ENCODE results near the gene MTUS2.

MTUS2 gene

DNA sequence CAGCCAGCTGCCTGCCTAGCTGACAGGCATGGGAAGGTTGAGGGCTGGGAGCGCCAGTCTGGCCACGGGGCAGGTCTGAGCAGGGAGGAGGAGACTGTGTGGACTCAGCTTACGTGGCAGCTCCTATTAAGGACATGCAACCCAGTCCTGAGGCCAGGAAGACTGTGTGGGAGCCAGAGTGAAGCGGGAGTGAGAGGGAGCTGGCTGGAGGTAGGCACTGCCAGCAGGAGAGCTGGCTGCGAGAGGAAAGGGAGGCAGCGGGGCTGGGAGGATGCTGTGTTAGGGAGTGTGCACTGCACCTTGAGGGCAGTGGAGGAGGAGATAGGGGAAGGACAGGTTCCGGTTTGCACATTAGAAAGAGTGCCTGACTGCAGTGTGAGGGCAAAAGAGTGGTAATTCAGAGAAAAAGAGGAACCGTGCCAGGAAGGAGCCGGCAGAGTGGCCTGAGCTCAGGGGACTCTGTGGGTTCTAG, 676.1 kb downstream of the MTUS2 start:
- Histone ChIP-seq H3K27me3 (peaks cover 0 to 4% of the 10 kb centered on the region in 2 donors), H3K4me1 (peaks cover 0 to 13% (median 7%) of the 10 kb centered on the region in 4 donors), H3K27ac (no peak overlapping the region), H3K36me3 (no peaks in the 10 kb centered on the region), H3K9me3 (no peaks in the 10 kb centered on the region), H3K4me3 (no peak overlapping the region)
- TF ChIP-seq, protein P1, sequence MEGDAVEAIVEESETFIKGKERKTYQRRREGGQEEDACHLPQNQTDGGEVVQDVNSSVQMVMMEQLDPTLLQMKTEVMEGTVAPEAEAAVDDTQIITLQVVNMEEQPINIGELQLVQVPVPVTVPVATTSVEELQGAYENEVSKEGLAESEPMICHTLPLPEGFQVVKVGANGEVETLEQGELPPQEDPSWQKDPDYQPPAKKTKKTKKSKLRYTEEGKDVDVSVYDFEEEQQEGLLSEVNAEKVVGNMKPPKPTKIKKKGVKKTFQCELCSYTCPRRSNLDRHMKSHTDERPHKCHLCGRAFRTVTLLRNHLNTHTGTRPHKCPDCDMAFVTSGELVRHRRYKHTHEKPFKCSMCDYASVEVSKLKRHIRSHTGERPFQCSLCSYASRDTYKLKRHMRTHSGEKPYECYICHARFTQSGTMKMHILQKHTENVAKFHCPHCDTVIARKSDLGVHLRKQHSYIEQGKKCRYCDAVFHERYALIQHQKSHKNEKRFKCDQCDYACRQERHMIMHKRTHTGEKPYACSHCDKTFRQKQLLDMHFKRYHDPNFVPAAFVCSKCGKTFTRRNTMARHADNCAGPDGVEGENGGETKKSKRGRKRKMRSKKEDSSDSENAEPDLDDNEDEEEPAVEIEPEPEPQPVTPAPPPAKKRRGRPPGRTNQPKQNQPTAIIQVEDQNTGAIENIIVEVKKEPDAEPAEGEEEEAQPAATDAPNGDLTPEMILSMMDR (IDR thresholded peaks at IDR 0.05), result no peak
- DNase-seq, result no peak
- intact Hi-C loops (cut with DNase I; ENCODE audit: low total_unique reads), result no loop called here

DNA sequence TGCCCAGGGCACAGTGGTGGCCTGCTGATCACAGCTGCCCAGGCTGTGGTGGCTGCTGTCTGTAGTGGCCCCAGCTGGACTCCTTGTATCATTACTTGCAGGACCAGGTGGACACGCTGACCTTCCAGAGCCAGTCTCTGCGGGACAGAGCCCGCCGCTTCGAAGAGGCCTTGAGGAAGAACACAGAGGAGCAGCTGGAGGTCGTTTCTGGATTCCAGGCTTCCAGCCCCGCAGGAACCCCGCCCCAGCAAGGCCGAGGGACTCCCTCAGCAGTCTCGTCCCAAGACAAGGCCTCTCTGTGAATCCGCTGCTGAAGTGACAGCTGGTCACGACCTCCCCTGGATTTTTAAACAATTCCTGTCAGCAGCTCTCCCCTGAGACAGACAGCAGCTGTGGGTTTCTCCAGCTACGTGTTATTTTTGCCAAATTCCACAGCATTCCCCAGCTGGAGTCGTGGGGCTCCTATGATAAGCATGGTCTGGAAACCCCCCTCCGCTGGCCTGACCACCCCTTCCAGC, 677.1 kb downstream of the MTUS2 start:
- H3K9me3 ChIP-seq, result no peaks in the 10 kb centered on the region
- TF ChIP-seq, protein P1 (IDR thresholded peaks at IDR 0.05), result no peak
- H3K4me1 ChIP-seq, result peaks cover 0 to 13% (median 7%) of the 10 kb centered on the region in 4 donors
- no peak overlapping the region for H3K27ac ChIP-seq
- DNase-seq, result no peak
- H3K36me3 ChIP-seq, result no peaks in the 10 kb centered on the region
- intact Hi-C loops (cut with DNase I; ENCODE audit: low total_unique reads), result no loop called here
- peaks cover 0 to 4% of the 10 kb centered on the region in 2 donors for H3K27me3 ChIP-seq
- no peak overlapping the region for H3K4me3 ChIP-seq

DNA sequence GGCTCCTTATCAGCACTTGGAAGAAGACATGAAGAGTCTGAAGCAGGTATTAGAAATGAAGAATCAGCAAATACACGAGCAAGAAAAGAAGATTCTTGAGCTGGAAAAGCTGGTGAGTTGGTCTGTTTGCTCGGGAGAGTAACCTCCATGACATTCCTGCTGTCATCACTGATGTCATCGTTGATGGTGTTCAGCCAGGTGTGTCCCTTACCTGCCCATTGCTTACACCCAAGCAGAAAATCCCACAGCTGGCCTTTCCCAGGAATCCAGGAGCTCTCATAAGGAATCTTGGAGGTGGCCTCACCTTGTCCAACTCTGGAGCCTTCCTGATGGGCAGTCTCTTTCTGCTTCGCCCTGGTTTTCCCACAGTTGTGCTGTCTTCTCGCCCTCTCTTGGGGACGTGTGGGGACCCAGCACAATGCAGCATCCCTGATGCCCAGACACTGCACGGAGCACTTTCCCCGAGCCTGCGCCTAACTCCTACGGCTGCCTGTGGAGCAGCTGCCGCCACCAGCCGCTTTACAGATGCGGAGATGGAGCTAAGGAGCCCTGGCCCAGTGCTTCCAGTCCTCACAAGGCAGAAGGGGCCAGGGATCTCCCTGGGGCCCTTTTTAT, 678.4 kb downstream of the MTUS2 start:
- TF ChIP-seq, protein P1 (IDR thresholded peaks at IDR 0.05), result no peak
- no peaks in the 10 kb centered on the region for H3K9me3 ChIP-seq
- H3K27ac ChIP-seq, result no peak overlapping the region
- H3K36me3 ChIP-seq, result no peaks in the 10 kb centered on the region
- no peak overlapping the region for H3K4me3 ChIP-seq
- peaks cover 0 to 19% (median 9%) of the 10 kb centered on the region in 4 donors for H3K4me1 ChIP-seq
- peaks cover 0 to 4% of the 10 kb centered on the region in 2 donors for H3K27me3 ChIP-seq
- intact Hi-C loops (cut with DNase I; ENCODE audit: low total_unique reads), result no loop called here
- no peak for DNase-seq

DNA sequence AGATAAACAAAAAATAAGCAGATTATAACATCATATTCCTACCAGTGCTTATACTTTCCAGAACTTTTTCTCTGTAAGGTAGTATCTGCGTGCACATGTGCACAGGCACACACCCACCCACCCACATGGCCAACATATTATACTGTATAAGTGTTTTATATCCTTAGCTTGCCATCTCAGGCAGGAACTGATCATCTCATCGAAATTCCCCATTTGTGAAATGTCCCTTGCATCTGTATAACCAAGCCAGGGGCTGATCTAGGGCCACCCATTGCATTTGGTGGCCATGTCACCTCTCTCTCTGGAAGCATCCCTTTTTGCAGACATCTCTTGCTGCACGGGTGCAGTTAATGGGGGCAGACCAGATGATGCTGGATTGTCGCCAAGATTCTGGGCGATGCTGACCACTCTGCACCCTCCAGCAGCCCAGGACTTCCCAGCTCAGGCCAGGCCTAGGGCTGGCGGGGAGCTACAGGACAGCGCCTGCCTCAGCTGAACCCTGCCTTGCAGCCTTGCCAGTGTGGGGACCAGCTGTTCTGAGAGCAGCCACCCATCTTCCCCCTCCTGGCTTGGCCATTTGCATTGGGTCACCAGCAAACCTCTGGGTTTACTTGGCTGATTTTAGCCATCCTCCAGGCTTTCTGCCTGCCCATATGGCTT, 679.5 kb downstream of the MTUS2 start:
- Histone ChIP-seq H3K27ac (no peak overlapping the region), H3K9me3 (no peaks in the 10 kb centered on the region), H3K27me3 (peaks cover 0 to 10% of the 10 kb centered on the region in 2 donors), H3K4me3 (no peak overlapping the region), H3K36me3 (no peaks in the 10 kb centered on the region), H3K4me1 (peaks cover 0 to 19% (median 9%) of the 10 kb centered on the region in 4 donors)
- no peak for DNase-seq
- TF ChIP-seq, protein P1 (IDR thresholded peaks at IDR 0.05), result no peak
- intact Hi-C loops (cut with DNase I; ENCODE audit: low total_unique reads), result no loop called here

DNA sequence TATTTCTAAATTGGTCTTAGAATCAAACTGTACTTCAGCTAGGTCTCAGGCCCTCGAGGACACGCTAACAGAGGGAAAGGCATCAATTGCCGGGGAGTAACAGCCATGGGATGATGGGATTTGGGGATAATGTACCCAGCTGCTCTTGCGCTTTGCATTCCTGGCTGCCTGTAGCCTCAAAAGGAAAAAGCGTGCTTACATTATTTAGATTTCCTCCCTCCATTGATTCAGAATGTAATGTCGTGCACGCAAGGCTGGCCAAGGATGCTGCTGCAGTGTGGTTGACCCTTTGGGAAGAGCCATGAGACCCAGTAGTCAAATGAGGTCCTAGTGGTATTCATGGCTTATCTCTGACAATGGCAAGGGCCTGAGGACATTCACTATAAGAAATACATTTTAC, 680.2 kb downstream of the MTUS2 start:
- Histone ChIP-seq H3K4me1 (peaks cover 0 to 19% (median 9%) of the 10 kb centered on the region in 4 donors), H3K27ac (no peak overlapping the region), H3K27me3 (peaks cover 0 to 10% of the 10 kb centered on the region in 2 donors), H3K36me3 (no peaks in the 10 kb centered on the region), H3K9me3 (no peaks in the 10 kb centered on the region), H3K4me3 (no peak overlapping the region)
- no peak for DNase-seq
- TF ChIP-seq, protein P1 (IDR thresholded peaks at IDR 0.05), result no peak
- intact Hi-C loops (cut with DNase I; ENCODE audit: low total_unique reads), result no loop called here

Measured in tibial artery (tissue), 4 donors.